Rectal smooth muscle tissue (tissue), 1 donor: Measurements from ENCODE around the gene HLA-F.
A peak's percentile ranks its signal among the peaks of the same experiment; 100 is the strongest.

ENCODE experiments used
- H3K27ac ChIP-seq: one replicate; pipeline ENCODE4 v1.7.0; 2013; ENCODE audit warnings: low read depth, low read length, inconsistent platforms
- H3K27me3 ChIP-seq: one replicate; pipeline ENCODE4 v1.7.0; 2013; ENCODE audit warnings: low read length; ENCODE audit not compliant: control insufficient read depth, insufficient read depth
- H3K36me3 ChIP-seq: one replicate; pipeline ENCODE4 v1.7.0; 2013; ENCODE audit warnings: low read length; ENCODE audit not compliant: control insufficient read depth, insufficient read depth
- H3K4me1 ChIP-seq: one replicate; pipeline ENCODE4 v1.7.0; 2013; ENCODE audit warnings: low read length; ENCODE audit not compliant: control insufficient read depth, insufficient read depth
- H3K4me3 ChIP-seq: one replicate; pipeline ENCODE4 v1.7.0; 2013; ENCODE audit warnings: low read length
- H3K9ac ChIP-seq: one replicate; pipeline ENCODE4 v1.7.0; 2013; ENCODE audit warnings: low read length

HLA-F gene

DNA sequence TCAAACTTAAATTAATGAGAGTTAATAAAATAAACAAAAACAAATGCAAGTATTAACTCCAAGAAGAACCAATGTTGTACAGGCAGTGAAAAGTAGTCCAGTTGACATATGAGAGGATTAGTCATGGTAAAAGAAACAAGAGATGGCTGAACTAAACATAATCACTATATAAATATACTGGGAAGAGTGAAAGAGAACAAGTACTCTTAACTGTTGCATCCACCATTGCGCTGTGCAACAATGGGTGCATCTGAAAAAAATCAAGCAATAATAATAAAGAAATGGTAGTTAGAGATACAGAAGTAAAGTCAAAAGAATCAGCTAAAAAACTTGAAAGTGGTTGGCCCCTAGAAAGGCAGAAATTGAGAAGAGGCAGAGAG, 16.6 kb downstream of the HLA-F start:
- H3K27ac ChIP-seq = no peak overlapping the region
- no peak overlapping the region for H3K9ac ChIP-seq
- no peaks in the 10 kb centered on the region for H3K27me3 ChIP-seq
- H3K4me1 ChIP-seq = no peaks in the 10 kb centered on the region
- H3K4me3 ChIP-seq = no peak overlapping the region
- H3K36me3 ChIP-seq = no peaks in the 10 kb centered on the region

DNA sequence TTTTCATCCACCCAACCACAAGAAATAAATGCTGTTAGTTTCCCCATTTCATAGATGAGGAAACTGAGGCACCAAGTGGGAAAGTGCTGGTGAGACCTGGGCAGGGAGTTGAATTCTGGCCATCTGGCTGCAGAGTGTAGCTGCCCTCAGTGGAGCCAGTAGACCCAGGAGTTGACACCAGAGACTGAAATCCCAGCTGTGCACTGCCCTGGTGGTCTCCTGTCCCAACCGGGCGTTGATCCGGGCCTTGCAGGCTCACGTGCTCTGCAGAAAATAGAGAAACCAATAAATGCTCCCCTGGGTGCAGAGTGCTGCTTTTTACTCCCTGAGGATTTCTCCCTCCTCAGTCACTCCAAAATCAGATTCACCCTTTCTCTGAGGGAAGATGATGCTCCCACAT, 18.4 kb downstream of the HLA-F start:
- no peak overlapping the region for H3K27ac ChIP-seq
- H3K4me3 ChIP-seq = no peak overlapping the region
- no peak overlapping the region for H3K9ac ChIP-seq
- H3K27me3 ChIP-seq = no peaks in the 10 kb centered on the region
- H3K4me1 ChIP-seq = no peaks in the 10 kb centered on the region
- no peaks in the 10 kb centered on the region for H3K36me3 ChIP-seq

DNA sequence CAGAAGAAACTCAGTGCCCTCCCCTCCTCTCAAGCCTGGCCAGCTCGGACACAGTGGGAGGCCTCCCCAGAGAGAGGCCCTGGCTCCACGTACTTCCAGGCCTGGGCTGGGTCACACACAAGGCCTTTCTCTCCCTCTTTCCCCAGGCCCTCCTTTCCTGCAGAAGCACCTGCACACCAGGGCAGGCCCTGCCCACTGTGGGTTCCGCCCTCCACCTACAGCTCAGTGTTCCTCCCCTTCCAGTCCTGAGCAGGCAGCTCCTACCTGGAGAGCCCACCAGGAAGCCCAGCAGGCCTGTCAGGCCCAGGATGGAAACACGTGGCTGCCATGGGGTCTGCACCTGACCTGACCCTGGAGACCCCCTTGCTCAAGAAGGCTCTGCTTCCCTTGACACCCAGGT, 18.9 kb downstream of the HLA-F start:
- Histone ChIP-seq H3K4me3 (no peak overlapping the region), H3K4me1 (no peaks in the 10 kb centered on the region), H3K36me3 (no peaks in the 10 kb centered on the region), H3K9ac (no peak overlapping the region), H3K27ac (no peak overlapping the region), H3K27me3 (no peaks in the 10 kb centered on the region)

DNA sequence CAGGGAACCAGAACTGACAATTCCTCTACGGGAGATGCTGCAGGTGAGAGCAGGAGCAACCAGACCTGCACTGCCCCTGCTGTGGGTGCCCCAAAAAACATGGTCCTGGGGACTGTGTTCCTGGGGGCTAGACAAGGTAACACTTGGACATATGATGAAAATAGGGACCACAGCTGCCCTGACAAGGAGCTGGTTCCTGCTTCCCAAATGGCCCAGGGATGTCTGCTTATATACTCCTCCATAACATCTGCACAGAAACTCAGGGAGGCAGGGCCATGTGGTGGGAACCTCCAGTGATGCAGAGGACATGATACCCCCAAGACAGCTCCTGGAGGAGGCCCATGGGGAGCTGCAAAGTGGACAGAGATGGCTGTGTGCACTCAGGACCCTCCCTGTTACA, 19.8 kb downstream of the HLA-F start:
- Histone ChIP-seq H3K4me1 (no peaks in the 10 kb centered on the region), H3K9ac (no peak overlapping the region), H3K27me3 (no peaks in the 10 kb centered on the region), H3K36me3 (no peaks in the 10 kb centered on the region), H3K4me3 (no peak overlapping the region), H3K27ac (no peak overlapping the region)

DNA sequence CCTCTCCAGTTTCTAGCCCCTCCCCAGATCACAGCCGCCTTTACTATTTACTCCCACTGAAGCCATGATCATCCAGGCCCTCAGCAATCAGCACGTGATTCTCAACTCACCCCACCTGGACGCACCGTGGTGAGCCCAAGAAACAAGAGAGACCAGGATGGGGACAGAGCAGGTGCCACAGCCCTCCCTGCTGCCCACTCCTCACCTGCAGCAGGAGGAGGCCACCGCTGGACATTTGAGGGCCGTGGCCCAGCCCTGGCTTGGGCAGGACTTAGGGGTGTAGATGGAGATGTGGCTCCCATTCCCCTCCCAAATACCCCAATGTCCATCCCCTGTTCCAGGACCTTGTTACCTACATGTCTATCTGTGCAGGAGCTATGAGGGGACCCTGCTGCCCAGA, 20.3 kb downstream of the HLA-F start:
- H3K27ac ChIP-seq = no peak overlapping the region

DNA sequence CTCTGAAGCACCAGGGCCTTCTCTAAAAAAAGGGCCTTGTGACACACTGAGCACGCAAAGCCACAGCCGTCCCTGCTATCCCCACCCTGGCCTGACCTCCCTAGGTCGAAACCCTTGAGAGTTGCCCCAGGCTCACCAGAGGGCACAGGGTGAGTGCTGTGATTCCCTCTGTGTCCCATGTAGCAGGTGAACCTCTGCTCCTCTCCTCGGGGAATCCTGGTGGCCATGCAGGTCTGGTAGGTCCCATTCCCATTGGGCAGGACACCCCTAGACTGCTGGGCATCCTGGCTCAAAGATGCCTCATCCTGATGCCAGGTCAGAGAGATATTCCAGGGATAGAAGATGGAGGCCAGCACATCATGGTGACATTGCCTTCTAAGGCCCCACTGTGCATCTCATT, 20.9 kb downstream of the HLA-F start:
- no peaks in the 10 kb centered on the region for H3K27me3 ChIP-seq
- no peaks in the 10 kb centered on the region for H3K36me3 ChIP-seq
- no peak overlapping the region for H3K4me3 ChIP-seq
- H3K4me1 ChIP-seq = no peaks in the 10 kb centered on the region
- no peak overlapping the region for H3K9ac ChIP-seq
- no peak overlapping the region for H3K27ac ChIP-seq

More for the DNA sequence above, 20.3 kb downstream of the HLA-F start:
- Histone ChIP-seq H3K27me3 (no peaks in the 10 kb centered on the region), H3K4me3 (no peak overlapping the region), H3K36me3 (no peaks in the 10 kb centered on the region), H3K4me1 (no peaks in the 10 kb centered on the region), H3K9ac (no peak overlapping the region)

DNA sequence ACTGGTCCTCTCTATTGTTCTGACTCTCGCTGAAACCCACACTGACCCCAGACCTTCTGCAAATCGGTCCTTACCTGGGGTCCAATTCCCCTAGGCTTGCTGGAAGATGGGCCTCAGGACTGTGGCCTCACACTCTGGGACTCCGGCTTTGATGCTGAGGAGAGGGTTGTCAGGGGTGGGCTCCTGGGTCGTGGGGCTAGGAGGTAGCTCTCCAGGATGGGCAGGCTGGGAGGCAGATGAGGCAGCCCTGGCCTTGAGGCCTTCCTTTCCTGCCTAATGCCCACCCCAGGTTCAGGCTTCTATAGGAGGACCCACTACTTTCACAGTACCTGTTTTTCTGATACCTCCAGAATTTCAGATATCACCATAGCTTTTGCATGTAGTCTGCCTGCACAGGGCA, 21.4 kb downstream of the HLA-F start:
- Histone ChIP-seq H3K36me3 (no peaks in the 10 kb centered on the region), H3K27ac (no peak overlapping the region), H3K9ac (no peak overlapping the region), H3K4me1 (no peaks in the 10 kb centered on the region), H3K4me3 (no peak overlapping the region), H3K27me3 (no peaks in the 10 kb centered on the region)

DNA sequence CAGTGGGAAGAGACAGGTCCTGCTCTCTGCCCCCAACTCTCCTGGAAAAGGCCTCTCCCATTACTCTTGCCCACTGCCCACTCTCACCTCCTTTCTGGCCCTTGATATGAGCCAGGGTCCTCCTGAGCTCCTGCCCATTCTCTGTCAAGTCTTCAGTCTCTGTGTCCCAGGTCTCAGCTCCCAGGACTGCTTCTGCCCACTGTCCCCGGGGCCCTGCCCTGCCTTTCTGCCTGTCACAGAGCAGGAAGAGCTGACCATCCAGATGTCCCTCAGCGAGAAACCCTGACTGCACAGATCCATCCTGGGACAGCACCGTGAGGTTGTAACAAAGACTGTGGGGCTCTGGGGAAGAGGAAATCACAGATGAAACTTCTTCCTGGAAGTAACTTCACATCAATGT, 22.2 kb downstream of the HLA-F start:
- no peaks in the 10 kb centered on the region for H3K27me3 ChIP-seq
- no peak overlapping the region for H3K4me3 ChIP-seq
- H3K4me1 ChIP-seq = no peaks in the 10 kb centered on the region
- H3K36me3 ChIP-seq = no peaks in the 10 kb centered on the region
- no peak overlapping the region for H3K9ac ChIP-seq
- H3K27ac ChIP-seq = no peak overlapping the region

DNA sequence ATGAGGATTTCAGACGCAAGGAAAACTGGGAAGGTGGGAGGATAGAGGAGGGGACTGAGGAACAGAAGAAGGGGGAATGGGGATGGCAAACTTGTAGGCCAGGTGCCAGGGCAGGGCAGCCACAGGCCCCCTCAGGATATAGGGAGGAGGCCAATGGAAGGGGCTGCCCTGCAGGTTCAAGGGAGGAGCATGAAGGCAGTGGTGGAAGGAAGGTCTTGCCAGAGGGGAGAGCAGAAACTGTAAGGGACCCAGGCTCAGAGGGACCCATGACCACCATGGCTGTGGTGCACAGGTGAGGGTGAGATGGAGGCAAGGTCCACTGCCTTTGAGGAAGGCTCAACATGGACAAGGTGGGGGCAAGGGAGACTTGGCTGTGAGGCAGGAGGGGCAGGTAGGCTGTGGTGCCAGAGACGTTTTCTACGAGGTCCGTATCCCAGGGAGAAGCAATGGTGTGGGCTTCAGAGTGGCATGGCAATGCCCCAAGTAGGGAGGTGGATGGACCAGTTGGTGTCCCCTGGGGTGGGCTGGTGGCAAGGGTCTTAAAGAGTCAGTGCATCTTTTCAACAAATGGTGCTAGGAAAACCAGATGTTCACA, 22.7 kb downstream of the HLA-F start:
- H3K27ac ChIP-seq = no peak overlapping the region
- H3K4me1 ChIP-seq = no peaks in the 10 kb centered on the region
- no peak overlapping the region for H3K9ac ChIP-seq
- H3K4me3 ChIP-seq = no peak overlapping the region
- H3K36me3 ChIP-seq = no peaks in the 10 kb centered on the region
- H3K27me3 ChIP-seq = no peaks in the 10 kb centered on the region

DNA sequence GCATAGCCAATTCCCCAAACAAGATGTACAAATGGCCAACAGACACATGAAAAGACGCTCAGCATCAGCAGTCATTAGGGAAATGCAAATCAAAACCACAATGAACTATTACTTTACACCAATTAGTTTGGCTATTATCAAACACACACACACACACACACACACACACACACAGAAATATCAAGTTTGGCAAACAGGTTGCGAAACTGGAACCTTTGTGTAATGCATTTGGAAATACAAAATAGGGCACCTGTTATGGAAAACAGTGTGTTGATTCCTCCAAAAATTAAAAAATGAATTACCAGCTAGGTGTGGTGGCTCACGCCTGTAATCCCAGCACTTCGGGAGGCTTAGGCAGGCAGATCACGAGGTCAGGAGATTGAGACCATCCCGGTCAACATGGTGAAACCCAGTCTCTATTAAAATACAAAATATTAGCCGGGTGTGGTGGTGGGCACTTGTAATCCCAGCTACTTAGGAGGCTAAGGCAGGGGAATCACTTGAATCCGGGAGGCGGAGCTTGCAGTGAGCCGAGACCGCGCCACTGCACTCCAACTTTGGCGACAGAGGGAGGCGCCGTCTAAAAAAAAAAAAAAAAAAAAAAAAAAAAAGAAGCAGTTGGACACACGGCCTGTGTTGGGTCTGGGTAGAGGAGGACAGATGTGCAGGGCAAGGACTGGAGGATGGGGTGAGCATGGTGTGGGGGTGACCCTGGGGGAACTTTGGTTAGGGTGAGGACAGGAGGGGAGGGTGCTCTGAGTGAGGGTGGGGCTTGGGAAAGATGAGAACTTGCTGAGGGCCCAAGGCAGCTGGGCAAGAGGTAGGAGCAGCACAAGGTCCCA, 23.8 kb downstream of the HLA-F start:
- Histone ChIP-seq H3K9ac (no peak overlapping the region), H3K27ac (no peak overlapping the region), H3K4me3 (no peak overlapping the region), H3K4me1 (peaks cover 3% of the 10 kb centered on the region), H3K36me3 (no peaks in the 10 kb centered on the region), H3K27me3 (no peaks in the 10 kb centered on the region)

DNA sequence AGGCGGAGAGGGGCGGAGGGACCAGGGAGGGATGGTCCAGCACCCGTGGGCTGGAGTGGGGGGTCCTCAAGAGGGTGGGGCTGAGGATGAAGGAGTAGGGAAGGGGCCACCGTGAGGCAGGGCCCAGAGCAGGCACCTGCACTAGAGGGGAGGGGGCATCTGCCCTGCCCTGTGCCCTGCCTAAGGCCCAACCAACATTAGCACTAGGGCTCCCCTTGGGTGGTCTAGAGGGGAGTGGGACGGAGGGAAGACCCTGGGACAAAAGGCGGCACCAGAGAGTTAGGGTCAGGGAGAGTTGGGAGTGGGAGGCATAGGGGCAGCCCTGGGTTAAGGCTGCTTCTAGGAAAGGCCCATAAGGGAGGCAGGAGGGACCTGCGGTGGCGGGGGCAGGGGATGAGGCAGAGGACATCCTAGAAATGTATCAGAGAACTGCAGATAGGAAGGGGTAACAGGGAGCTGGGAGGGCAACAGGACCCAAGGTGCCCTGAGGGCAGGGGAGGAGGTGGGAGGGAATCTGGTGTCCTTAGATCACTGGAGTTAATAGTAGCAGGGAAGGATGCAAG, 24.5 kb downstream of the HLA-F start:
- no peak overlapping the region for H3K9ac ChIP-seq
- H3K27me3 ChIP-seq = no peaks in the 10 kb centered on the region
- H3K27ac ChIP-seq = no peak overlapping the region
- peaks cover 3% of the 10 kb centered on the region for H3K4me1 ChIP-seq
- H3K4me3 ChIP-seq = peak overlapping the region; percentile 73
- H3K36me3 ChIP-seq = no peaks in the 10 kb centered on the region

DNA sequence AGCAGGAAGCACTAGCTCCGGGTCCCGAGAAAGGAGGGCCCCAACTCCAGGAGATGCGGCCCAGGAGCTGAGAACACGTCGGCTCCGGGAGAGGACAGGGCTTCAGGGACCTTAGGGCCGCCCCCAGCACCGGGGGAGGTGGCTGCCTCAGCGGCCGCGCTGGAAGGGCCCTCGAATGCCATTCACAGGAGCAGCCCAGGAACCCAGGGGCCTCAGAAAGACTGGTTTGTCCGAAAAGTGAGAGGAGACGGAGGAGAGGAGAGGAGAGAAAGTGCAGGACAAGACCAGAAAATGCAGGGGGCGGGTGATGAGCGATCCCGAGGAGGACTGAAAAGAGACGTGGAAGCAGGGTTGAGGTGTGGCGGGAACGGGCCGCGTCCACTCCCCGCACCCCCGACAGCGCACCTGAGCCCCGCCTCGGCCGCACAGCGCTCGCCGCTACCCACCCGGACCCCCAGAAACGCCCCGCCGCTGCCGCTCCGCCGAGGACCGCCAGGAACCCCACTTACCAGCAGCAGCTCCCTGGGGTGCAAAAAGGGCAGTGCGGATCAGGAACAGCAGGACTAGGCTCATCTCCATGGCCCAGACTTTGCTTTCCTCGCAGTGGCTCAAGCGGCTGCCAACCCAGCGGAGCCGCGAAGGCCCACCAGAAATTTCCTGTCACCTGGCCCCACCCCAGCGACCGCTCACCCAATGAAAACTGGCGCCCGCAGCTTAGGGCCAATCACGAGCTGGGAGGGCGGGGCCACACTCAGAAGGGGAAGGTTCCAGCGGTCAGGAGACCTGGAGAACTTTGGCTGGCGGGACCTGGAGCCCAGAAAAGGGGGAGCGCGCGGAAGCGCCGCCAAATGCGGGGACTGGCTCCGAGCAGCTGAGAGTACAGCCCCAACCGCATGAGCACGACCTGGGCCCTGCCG, 25.4 kb downstream of the HLA-F start:
- no peak overlapping the region for H3K9ac ChIP-seq
- no peaks in the 10 kb centered on the region for H3K27me3 ChIP-seq
- peak overlapping the region; percentile 73 for H3K4me3 ChIP-seq
- peaks cover 3% of the 10 kb centered on the region for H3K4me1 ChIP-seq
- H3K27ac ChIP-seq = peak overlapping the region; percentile 28
- H3K36me3 ChIP-seq = no peaks in the 10 kb centered on the region
